Hematopoietic multipotent progenitor cell treated with erythropoietin and hydrocortisone succinate and interleukin-3 and kit ligand, for 17 days (in vitro differentiated cells): ENCODE results near the gene LRRC63.
A peak's percentile ranks its signal among the peaks of the same experiment; 100 is the strongest.
"Not testable (repeated sequence)": the region's sequence is repeated elsewhere in the genome, so short reads cannot be mapped to it uniquely, and the experiment has no call there.

ENCODE experiments used
- DNase-seq: peaks from one replicate; pipeline ENCODE4 v3.0.0-alpha.2; 2015; ENCODE audit warnings: low spot score

Gene LRRC63, protein sequence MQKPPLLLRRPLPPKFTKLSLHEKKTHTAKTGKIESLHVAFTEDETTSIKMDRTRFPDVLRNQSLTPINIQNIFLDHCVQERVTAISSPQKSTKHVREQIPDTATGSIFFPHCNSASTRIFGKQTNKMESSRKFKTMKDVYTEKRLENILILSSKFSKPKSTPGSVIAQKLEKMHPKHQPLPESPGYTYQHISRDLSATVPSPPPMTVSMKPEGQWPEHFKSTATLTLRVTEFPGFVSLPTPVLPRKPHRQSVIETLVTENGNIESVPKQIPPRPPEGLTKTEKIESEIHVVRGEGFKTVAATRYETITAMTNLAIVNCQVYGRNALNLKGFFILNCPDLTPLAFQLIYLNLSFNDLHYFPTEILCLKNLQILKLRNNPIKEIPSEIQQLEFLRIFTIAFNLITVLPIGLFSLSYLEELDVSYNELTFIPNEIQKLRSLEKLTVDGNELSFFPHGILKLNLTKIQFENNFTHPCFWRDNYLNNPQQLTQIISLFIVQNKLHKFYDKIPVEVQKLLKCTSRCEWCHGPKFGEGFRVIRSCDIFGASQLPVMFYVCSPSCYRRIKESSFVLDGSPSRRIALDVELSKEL

DNA sequence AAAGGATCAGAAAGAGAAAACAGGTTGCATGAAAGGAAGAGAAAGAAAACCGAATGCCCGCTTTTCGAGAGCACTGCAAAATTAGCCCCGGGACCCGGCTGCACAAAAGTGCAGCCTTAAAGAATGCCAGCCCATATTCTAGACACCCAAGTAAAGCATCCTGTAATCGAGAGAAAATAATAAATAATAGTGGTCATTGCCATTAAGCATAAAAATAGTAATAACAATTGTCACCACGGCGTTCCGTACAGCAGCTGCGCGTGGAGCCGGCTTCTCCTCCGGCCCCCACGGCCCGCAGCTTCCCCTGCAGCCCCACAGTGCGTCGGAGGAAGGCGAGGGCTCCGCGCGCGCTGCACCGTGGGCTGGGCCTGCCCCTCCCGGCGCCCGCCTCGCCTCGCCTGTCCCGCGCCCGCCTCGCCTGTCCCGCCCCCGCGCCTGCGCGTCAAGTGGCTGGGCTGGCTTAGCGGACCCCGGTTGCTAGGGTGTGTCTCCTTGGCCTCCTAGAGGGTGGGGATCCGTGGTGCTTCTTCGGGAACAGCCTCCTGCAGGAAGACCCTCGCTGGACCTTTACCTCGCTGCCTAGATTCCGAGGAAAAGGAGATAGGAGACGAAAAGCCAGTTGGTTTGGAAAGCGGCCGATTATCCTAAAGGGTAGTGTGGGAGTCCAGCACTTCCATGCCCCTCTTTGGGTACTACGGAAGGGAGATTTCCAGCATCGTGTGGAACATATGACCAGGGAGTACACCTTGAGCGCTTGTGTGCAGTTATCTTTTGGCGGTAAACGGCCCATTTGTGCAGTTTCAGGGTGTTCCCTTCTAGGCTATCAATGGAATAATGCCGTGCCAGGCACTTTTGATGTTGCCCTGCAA is at the start of gene LRRC63:
Gene LRRC63 (plus strand): TSS at position 446 of the 869 bp plus-strand sequence. CDS start 1,107 bp downstream, outside the sequence.
- DNase-seq = peak; percentile 75

DNA sequence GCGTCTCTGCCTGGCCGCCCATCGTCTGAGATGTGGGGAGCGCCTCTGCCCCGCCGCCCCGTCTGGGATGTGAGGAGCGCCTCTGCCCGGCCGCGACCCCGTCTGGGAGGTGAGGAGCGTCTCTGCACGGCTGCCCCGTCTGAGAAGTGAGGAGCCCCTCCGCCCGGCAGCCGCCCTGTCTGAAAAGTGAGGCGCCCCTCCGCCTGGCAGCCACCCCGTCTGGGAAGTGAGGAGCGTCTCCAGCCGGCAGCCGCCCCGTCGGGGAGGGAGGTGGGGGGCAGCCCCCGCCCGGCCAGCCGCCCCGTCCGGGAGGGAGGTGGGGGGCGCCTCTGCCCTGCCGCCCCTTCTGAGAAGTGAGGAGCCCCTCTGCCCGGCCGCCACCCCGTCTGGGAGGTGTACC is 49.0 kb upstream of the LRRC63 start:
- not testable (repeated sequence) for DNase-seq

DNA sequence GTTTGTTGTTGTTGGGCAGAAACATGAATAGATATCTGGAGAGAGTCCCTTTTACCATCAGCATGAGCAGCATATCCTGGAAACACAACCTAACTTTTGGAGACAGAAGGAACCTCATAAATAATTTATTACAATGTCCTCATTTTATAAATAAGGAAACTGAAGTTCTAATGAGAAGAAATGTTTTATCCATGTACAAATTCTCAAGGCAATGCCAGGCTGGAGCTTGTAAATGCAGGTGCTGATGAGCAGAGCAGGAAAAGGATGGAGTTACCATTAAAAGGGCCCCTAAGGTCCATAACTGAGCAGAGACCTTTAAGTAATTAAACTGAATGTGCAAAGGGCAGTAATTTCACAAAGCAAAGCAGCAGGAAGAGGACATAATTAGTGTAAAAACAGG is 47.1 kb upstream of the LRRC63 start:
- no peak for DNase-seq

DNA sequence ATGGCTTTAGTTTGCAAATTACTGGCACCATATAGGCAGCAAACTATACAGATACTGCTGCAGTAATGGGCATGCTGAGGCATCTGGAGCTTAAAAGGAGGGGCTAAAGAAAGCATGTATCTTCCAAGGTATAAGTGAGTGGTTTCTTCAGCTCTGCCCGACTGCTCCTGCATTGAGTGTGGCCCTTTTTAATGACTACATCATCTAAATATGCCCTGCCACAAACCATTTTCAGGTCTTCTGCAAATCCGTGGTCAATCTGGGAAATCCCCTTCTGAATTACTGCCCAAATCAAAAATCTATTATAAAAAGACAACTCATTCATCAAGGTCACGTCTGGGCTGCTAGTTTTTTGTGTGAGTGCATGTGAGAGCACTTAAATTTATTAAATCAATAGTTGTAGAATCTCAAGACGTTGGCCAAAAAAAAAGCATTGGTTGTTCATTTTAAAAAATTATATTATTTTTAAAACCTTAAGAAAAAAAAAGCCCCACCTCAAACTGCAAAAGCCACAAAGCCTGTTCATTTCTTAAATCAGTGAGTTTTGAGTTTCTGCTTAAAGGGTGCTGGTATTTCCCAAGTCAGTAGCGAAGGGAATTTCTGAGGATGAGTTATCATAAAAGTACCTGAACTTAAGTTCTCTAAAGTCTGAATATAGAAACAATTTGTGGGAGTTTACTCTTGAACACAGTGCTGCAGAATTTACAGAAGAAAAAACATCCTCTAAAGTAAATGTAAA is 46.1 kb upstream of the LRRC63 start:
- no peak for DNase-seq

DNA sequence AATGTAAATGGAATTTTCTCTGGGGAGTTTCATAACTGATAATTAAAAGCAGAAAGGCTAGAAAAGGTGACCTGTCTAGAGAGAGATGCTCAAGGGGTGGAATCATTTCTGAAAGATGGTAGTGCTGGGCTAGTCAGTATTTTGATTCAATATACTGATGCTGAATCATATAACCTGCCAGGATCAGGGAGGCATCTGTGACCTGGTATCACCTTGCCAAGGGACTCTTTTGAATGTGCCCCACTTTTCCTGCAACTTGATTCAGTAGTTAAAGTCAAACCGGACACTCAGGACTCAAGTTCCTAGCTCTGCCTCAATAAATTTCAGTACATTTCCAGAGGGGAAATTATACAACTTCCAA is 45.5 kb upstream of the LRRC63 start:
- no peak for DNase-seq

DNA sequence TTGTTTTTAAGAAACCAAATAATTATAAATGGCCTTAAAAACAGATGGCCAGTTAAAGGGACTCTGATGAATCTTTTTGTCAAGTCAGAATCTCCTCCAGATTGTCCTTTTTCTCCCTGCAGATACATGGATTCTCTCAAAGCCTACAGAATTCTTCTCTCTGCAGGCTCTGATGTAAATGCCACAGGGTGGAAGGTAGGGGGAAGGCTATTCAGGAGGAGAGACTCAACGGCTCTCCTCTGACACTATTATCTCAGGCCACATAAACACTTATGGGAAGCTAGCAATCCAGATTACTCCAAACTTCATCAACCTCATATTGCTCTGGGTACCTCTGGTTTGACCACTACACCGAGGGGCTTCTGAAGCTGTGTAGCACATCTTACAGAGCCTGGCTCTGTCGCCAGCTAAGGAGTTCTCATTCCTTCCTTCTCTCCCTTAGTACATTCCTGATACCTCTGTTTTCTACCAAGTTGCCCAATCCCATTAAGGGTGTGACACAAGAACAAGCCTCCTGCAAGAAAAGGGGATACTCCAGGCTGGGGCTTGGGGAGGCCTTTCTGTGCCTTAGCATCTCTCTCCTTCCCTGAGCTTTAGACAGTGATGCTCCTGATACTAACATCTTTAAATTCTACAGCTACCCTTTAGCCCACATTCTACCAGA is 44.6 kb upstream of the LRRC63 start:
- no peak for DNase-seq

DNA sequence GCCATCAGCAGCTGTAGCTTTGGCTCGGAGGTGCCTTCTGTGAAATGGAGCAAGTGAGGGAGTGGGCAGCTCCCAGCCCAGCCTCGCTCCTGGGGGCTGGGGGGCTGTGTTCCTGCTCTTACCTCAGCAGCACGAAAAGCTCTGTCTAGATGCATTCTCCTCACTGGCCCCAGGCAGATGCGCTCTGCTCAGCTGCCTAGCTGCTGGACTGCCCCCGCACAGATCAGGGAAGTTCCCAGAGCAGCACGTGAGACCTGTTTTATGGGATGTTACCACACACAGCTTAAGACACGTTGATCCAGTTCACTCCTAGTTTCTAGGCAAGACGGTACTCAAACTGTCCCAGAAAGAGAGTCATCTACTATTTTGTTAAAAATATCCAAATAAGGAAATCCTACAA is 43.4 kb upstream of the LRRC63 start:
- no peak for DNase-seq

DNA sequence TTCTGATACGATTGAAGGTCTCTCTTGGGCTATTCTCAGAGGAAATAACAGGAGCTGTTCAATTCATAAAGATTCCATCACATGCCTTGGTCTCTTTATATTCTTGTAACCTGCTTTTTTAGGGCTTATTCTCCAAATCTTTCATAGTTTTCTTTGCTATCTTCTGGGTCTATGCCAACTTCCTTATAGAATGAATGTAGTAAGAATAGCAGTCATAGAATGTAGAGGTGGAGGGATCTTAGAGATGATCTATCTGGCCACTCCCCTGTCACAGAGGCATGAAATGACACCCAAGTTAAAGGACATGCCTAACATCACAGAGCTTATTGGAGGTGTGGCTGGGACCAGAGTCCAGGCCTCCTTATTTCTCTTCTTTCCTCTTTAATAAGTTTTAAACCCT is 42.9 kb upstream of the LRRC63 start:
- no peak for DNase-seq

DNA sequence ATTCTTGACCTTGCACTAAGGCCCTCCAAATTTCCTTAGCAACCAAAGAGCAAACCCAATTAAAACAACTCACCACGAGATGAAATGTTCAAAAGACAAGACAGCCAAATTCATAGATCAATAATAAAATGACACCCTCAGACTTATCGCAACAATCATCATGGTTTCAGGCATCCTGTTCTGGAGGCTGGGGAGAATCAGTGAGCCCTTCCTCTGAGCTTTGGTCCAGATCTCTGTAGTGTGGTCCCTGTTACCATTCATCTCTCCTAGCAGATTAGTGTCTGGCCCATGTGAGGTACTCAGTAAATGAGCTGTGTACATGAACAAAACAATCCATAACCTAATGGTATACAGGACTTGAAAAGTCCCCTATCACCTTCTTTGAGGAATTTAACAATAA is 42.0 kb upstream of the LRRC63 start:
- no peak for DNase-seq

DNA sequence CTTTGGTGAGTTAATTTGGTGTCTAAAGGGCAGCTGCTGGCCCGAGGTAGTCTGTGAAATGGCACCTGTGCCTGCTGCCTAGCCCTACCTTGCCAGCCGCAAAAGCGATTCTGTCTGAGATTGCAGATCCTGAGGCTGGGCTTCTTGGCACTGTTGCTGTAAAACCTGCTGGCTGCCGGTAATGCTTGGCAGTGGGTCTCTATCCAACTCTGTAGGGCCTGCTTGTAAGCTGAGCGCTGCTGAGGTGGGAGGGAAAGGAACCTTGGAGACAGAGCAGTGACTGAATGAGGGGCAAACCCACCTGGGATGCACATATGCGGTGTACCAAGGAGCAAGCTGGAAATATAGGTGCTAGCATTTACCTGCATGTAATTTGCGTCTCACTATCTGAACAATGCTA is 41.5 kb upstream of the LRRC63 start:
- no peak for DNase-seq

DNA sequence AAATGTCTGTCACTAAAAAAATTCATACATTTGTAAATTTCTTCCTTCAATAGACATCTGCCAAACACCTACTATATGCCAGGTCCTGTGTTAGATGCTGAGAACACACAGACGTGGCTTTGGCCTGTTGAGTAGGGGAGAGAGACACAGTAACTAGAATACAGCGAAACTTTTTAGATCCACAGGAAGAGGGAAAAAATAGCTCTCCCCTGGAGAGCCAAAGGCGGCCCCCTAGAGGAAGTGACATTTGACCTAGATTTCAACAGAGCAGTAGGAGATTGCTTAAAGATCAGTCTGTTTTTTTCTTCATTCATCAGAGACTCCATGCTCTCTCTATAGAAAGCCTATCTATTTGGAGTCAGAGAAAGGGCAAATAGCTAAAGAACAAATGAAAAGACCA is 41.0 kb upstream of the LRRC63 start:
- DNase-seq = no peak

DNA sequence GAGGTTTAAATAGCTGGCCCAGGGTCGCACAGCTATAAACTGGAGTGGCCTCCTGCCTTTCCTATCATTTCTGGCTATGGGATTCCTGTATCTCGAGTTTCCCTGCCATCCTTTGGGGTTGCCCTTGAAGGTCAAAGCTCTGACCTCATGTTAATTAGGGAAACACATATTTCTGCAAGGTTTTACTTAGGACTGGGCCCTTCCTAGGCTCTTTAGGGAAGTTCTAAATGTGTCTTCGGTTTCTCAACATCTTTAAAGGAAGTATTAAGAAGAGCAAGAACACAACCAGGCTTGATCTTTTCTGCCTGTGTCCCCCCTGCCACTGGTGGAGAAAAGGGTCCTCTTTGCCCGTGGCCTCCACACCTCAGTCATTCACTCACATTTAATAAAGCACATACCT is 40.5 kb upstream of the LRRC63 start:
- DNase-seq = no peak

DNA sequence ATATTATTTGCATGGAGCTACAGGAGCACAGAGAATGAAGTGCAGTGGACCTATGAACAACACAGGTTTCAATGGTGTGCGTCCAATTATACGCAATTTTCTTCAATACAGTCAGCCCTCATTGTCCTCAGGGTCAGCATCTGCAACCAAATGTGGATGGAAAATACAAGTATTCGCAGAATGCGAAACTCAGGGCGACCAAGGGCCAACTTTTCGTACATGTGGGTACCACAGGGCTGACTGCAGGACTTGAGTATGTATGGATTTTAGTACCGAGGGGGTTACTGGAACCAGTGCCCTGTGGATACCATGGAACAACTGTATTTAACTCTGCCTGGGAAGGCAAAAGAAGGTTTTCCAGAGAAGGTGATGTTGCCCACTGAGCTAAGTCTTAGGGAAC is 40.0 kb upstream of the LRRC63 start:
- DNase-seq = no peak

DNA sequence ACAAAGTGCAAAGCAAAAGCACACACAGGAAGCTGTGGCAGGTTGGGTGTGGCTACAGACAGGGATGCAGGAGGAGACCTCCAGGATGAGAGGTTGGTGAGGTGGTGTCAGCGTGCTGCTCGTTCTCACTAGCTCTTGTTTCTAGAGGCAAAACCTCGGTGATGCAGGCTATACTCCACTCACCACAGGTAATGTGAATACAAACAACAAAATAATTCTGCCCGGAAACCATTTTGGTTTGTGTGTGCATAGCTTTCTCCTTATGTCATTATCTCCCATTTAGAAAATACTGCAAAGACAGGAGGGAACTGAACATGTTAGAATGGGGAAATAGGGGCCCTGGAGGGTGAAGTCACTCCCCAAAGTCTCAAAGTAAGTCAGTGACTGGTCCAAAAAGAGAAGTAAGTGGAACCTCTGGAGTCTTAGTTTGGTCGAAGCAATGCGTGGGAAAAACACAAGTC is 39.2 kb upstream of the LRRC63 start:
- DNase-seq = no peak

DNA sequence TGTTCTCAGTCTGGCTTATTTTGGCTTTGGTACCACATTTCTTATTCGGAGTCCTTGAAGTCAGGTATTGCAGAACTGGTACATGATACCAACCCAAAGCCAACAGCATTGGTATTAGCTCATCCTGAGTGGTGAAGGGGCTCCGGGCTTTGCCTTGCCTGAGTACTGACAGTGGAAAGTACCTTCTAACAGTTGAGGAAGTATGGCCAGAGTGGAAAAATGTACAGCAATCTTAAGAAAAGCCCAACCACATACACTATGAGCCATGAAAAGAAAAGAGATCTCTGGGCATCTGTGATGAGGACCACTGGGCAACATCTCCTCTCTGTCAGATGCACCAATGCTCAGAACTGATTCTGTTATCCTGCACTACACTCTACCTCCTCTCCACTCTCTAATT is 38.1 kb upstream of the LRRC63 start:
- DNase-seq = no peak

DNA sequence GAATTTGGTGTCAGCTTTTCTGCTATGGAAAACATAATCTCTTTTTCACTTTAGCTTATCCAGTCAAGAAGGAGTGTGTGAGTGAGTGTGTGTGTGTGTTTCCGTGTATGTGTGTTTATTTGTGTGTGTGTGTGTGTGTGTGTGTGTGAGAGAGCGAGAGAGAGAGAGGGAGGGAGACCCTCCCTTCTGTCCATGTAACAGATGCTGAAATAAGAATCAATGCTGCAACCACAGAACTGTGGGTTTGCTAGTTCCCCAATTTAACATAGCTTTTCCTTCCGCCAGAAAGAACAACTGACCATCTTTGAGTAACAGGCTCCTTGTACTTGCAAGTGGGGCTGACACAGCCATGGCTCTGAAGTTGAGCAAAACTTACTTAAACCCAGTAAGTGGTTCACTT is 35.0 kb upstream of the LRRC63 start:
- DNase-seq = no peak

DNA sequence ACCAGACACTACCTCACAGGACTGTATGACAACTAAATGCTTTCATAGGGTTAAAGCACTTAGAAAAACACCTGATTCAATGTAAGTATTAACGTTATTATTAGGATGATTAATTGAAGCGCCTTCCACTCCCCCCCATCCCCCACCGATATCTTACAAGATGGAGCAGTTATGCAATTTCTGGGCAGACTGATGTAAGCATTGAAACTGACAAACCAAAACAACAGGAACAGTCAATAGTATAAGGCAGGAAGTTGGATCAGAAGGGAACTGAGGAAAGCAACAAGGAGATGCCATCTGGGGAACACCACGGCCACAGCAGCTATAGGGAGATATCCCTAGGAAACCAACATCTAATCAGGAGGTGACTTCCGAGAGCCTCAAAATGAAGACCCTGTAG is 33.6 kb upstream of the LRRC63 start:
- no peak for DNase-seq

DNA sequence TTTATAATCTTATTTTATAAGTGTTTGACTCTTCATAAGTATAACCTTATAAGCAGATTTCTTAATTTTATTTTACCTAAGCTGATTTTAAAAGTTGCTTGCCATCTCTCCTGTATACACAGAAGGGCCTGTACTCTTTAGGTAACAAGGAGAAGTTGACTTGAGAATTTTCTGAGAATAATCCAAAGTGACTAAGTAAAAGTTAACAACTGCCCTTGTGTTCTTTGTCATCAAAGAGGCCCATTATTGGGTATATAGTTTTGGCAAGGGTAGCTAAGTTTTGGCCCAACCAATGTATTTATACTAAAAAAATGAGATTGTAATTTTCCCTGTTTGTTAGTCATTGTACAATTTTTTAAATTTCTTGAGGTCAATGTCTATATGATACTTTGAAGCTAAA is 32.9 kb upstream of the LRRC63 start:
- DNase-seq = no peak

DNA sequence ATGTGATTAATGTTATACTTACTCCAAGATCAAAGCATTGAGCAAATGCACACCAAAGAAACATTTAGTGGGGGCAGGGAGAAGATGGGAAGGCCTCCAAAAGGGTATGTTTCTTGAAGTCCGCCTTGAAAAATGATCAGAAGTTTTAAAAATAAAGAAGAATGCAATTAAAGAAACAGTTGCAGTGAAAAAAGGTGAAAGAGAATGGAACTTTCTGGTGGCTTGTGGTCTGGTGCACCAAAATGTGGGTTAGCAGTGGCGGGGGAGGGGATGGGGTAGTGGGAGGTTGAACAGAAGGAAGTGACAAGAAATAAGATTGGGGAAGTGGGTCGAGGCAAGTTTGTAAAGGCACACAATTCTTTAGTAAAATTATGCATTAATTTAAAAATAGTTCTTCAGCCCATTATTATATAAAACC is 32.2 kb upstream of the LRRC63 start:
- no peak for DNase-seq

DNA sequence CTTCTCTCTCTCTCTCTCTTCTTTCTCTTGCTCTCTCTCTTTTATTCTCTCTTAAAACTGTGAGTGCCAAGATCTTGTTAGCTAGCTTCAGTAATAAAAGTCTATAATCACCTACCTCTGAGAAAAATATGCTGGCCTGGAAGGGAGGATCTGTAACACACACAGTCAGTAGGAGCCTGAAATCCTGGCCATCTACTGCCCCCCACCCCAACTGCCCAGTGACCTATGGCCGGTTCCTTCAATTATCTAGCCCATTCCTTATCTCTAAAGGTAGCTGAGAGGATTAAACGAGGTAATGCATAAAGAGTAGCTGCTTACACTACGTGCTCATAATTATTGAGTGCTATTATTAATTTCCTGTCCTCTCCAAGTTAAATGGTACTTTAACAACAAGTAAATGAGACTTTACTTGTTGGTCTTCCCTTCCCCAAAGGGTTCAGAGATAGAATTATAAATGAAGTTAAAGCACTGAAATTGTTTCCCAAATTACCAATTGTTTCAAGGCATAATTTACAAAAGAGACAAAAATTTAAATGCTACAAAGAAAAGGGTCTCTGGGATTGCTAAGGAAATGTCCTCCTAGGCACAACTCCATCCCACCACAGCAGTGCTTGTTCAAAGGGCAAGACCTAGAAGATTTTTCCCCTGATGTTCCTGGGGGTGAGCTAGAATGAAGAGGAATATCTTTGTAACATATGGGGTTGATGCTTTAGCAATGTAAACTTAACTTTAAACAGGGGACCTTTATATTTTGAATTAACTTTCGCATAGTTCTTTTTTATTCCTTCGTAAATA is 31.6 kb upstream of the LRRC63 start:
- no peak for DNase-seq

DNA sequence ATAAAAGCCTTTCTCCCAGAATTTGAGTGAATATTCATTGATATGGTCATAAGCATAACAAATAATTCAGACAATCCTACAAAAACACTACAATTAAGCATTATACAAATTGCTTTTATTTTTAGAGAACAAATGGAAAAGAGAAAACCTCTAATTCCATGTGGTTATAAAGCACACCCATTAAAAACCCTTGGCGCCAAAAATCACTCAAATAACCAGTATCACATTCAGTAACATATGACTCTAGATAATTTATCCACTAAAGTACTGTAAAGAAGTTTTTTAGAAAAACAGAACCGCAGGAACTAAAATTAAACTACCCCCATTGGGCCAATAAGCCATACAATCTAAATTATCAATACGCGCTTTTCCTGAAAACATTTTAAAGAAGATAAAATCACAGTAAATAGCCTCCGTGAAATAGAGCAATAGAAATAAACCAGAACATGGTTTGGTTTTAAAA is 30.3 kb upstream of the LRRC63 start:
- no peak for DNase-seq
